ENCODE data around the gene TWF1. TPM values are rescaled to one million over a fixed set of nuclear protein-coding genes. Genes with fewer than 3 reads are reported as not detected.
A peak's percentile ranks its signal among the peaks of the same experiment; 100 is the strongest.
"Not testable (repeated sequence)": the region's sequence is repeated elsewhere in the genome, so short reads cannot be mapped to it uniquely, and the experiment has no call there.

TWF1 gene
- 10 to 100 TPM; 67.0 to 71.5 (median 70.0) TPM for polyA plus RNA-seq (ENCODE audit: insufficient read length in 3 of 3)
- long read RNA-seq, donor 1, transcript TWF1-201 (9 exons, 3,045 nt): major isoform, 26 of 28 reads
- long read RNA-seq, donor 1, partial matches to known transcripts: 0 of 28 reads
- long read RNA-seq, donor 1, other reads (novel, unspliced or antisense): 0 of 28 reads
- long read RNA-seq, donor 2, transcript TWF1-201 (9 exons, 3,045 nt): major isoform, 27 of 29 reads
- long read RNA-seq, donor 2, partial matches to known transcripts: 0 of 29 reads
- long read RNA-seq, donor 2, other reads (novel, unspliced or antisense): 0 of 29 reads
- long read RNA-seq, donor 3, transcript TWF1-201 (9 exons, 3,045 nt): major isoform, 21 of 22 reads
- long read RNA-seq, donor 3, partial matches to known transcripts: 0 of 22 reads
- long read RNA-seq, donor 3, other reads (novel, unspliced or antisense): 0 of 22 reads
- long read RNA-seq, donor 4, transcript TWF1-201 (9 exons, 3,045 nt): major isoform, 26 of 26 reads
- long read RNA-seq, donor 4, partial matches to known transcripts: 0 of 26 reads
- long read RNA-seq, donor 4, other reads (novel, unspliced or antisense): 0 of 26 reads
- long read RNA-seq, donor 5, transcript TWF1-201 (9 exons, 3,045 nt): major isoform, 16 of 17 reads
- long read RNA-seq, donor 5, partial matches to known transcripts: 0 of 17 reads
- long read RNA-seq, donor 5, other reads (novel, unspliced or antisense): 0 of 17 reads
- long read RNA-seq, donor 6, transcript TWF1-201 (9 exons, 3,045 nt): major isoform, 21 of 22 reads
- long read RNA-seq, donor 6, partial matches to known transcripts: 0 of 22 reads
- long read RNA-seq, donor 6, other reads (novel, unspliced or antisense): 0 of 22 reads
- long read RNA-seq, donor 7, transcript TWF1-201 (9 exons, 3,045 nt): major isoform, 39 of 39 reads
- long read RNA-seq, donor 7, partial matches to known transcripts: 0 of 39 reads
- long read RNA-seq, donor 7, other reads (novel, unspliced or antisense): 0 of 39 reads
- long read RNA-seq, donor 8, transcript TWF1-201 (9 exons, 3,045 nt): major isoform, 8 of 8 reads
- long read RNA-seq, donor 8, partial matches to known transcripts: 0 of 8 reads
- long read RNA-seq, donor 8, other reads (novel, unspliced or antisense): 0 of 8 reads
- long read RNA-seq, donor 9, transcript TWF1-201 (9 exons, 3,045 nt): major isoform, 24 of 26 reads
- long read RNA-seq, donor 9, partial matches to known transcripts: 0 of 26 reads
- long read RNA-seq, donor 9, other reads (novel, unspliced or antisense): 0 of 26 reads
- long read RNA-seq, donor 10, transcript TWF1-201 (9 exons, 3,045 nt): major isoform, 24 of 27 reads
- long read RNA-seq, donor 10, partial matches to known transcripts: 0 of 27 reads
- long read RNA-seq, donor 10, other reads (novel, unspliced or antisense): 0 of 27 reads
- long read RNA-seq, donor 11, transcript TWF1-201 (9 exons, 3,045 nt): major isoform, 23 of 25 reads
- long read RNA-seq, donor 11, partial matches to known transcripts: 0 of 25 reads
- long read RNA-seq, donor 11, other reads (novel, unspliced or antisense): 0 of 25 reads
- long read RNA-seq, donor 12, transcript TWF1-201 (9 exons, 3,045 nt): major isoform, 28 of 29 reads
- long read RNA-seq, donor 12, partial matches to known transcripts: 0 of 29 reads
- long read RNA-seq, donor 12, other reads (novel, unspliced or antisense): 0 of 29 reads
- long read RNA-seq, donor 13, transcript TWF1-201 (9 exons, 3,045 nt): major isoform, 11 of 12 reads
- long read RNA-seq, donor 13, partial matches to known transcripts: 0 of 12 reads
- long read RNA-seq, donor 13, other reads (novel, unspliced or antisense): 0 of 12 reads
- long read RNA-seq, donor 14: 0 reads
- long read RNA-seq, donor 15, transcript TWF1-201 (9 exons, 3,045 nt): major isoform, 28 of 29 reads
- long read RNA-seq, donor 15, partial matches to known transcripts: 0 of 29 reads
- long read RNA-seq, donor 15, other reads (novel, unspliced or antisense): 0 of 29 reads
- long read RNA-seq, donor 16, transcript TWF1-201 (9 exons, 3,045 nt): major isoform, 29 of 32 reads
- long read RNA-seq, donor 16, partial matches to known transcripts: 0 of 32 reads
- long read RNA-seq, donor 16, other reads (novel, unspliced or antisense): 0 of 32 reads

DNA sequence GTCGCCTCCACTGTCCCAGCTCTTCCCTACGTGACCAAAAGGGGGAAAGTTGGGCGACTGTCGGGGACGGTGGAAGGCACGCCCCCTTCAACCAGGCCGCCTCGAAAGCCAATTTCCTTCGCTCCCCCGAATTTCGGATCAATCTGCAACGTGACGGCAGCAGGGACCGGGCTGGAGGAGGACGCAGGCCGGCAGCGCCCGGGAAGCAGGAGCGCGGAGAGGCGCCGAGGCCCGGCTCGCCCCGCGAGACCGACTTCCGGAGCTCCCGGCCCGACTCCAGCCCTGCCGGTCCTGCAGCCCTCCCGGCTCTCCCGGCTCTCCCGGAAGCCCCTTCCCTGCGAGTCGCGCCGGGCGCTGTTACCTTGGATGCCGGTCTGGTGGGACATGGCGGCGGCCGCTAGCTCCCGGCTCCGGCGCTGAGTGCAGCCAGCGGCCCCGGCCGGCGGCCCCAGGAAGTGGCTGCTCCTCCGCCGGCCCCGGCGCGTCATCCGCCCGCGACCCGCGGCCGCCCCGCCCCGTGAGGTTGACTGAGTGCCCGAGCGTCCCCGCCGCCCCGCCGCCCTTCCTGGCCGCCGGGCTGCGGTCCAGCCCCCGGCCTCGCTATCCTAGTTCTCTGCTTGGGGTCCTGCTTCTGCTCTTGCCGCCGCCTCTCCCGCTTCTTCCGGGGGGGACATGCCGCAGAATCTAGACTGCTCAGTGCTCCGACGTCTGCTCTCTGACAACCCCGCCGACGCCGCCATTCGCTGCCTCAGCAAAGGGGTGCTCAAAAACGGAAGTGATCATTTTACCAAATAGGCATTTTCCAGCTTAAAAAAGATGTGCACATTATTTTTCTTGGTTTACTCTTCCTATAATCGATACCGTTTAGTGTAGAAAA, at the start of gene TWF1:
TWF1 (minus strand) TSS at position 458 of the 877 bp plus-strand sequence; CDS start at position 386, 72 bp downstream.
- DNase-seq: peak; percentile 87

DNA sequence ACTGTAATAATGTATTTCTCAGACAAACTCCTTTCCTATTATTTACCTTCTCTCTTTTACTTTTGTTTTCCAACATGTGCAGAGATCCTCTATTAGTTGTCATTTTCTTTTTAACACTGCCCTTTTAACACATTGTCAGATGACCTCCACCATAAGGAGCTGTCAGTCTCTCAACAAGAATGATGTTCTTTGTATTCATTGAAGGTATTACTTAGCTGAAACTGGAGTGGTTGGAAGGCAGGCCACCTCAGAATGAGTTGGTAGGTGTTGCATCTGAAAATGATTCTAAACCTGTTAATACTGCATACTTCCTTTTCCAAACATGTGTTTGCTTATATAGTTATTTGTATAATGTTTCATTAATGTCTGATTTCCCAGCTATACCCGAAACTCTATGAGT, 46.6 kb upstream of the TWF1 start:
- no peak for DNase-seq

DNA sequence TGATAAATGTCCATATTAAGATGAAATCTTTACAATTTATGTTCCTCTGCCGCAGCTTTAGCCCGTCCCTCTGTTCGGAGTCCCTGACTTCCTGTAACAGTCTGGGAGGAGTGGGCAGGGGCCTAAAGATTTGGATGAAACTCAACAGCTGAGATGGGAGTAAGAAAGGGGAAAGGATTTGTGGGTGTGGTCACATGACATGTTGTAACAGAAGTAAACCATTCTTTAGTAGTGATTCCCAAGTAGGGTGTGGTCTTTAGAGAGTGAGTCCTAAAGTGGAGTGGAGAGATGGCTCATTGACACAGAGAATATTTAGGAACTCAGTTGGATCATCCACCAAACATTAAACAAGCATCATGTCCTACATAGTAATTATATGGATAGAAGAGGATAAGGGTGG, 42.7 kb upstream of the TWF1 start:
- no peak for DNase-seq

DNA sequence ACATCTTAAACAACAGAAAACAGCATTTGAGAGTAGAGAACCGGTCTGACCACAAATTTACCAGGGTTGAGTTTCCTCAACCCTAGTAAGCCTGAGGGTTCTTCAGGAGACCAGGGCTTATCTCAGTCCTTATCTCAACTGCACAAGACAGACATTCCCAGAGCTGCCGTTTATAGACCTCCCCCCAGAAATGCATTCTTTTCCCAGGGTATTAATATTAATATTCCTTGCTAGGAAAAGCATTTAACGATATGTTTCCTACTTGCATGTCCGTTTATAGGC, 42.0 kb upstream of the TWF1 start:
- no peak for DNase-seq

DNA sequence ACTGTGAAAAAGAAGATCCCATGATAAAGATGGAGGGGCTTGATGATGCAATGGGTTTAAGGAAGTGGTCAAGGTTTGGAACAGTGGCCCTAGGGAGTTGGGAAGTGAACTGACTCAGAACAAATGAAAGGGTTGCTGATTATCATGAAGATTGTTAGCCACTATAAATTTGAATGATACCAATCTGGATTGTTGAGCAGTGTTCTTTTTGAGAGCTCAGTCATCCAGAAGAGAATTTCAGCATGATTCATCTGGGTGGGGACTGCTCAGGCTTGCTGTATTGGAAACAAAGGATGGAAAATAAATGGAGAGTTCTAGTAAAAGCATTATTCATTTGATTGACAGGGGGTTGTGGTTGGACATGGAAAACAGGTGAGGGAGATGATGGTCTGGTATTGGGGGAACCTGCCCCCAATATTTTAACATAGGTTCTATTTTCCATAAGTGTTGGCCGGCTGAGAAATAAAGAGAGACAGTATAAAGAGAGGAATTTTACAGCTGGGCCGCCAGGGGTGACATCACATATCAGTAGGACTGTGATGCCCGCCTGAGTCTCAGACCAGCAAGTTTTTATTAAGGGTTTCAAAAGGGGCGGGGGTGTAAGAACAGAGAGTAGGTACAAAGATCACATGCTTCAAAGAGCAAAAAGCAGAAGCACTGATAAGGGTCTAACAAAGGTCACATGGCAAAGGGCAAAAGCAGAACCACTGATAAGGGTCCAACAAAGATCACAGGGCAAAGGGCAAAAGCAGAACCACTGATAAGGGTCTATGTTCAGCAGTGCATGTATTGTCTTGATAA, 41.5 kb upstream of the TWF1 start:
- not testable (repeated sequence) for DNase-seq

DNA sequence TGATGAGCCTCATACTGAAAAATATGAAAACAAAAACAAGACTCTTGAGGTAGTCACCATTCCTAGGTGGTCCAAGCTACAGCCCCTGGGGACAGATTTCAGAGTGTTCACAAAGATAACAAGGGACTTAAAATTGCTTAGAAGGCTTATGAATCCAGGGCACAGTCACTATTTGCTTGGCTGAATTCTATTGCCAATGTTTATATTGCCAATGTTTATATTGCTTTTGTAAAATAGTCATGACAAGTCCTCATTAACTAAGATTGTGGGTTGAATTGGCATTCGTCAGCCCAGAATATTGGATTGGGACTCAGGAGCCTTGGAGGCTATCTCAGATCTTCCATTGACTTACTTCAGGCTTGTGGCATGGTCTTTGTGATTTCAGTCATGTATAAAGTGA, 36.1 kb upstream of the TWF1 start:
- DNase-seq: no peak

DNA sequence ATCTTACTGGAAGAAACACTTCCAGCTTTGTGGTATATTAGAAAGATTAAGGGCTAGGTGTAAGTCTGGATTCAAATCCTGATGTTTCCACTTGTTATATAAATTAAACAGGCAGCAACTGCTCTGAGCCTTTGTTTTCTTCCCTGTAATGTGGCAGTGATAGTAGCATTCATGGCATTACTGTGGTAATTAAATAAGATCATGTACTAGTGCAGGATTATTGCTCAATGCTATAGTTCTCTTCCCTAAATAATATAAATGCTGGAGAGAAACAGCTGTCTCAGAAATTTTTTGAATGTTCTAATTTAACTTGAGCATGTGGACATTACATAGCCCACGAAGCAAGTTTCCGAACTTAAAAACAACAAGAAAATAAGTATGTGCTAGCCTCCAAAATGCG, 35.1 kb upstream of the TWF1 start:
- DNase-seq: no peak

DNA sequence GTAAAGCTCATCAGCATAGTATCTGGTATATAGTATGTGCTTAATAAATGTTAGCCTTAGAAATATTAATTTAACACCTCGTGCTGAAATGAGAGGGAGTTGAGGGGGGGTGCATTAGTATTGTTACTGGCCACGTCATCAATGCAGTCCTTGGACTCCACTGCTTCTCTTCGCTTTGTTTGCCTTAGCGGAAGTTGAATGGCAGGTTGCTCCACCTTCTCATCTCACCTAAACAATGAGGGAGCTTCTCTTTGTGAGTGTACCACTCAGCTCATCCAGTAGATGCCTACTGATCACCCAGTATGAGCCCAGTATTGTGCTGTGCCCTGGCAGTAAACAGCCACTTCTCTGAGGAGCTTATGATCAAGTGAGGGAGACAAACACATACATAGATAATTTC, 34.2 kb upstream of the TWF1 start:
- no peak for DNase-seq

DNA sequence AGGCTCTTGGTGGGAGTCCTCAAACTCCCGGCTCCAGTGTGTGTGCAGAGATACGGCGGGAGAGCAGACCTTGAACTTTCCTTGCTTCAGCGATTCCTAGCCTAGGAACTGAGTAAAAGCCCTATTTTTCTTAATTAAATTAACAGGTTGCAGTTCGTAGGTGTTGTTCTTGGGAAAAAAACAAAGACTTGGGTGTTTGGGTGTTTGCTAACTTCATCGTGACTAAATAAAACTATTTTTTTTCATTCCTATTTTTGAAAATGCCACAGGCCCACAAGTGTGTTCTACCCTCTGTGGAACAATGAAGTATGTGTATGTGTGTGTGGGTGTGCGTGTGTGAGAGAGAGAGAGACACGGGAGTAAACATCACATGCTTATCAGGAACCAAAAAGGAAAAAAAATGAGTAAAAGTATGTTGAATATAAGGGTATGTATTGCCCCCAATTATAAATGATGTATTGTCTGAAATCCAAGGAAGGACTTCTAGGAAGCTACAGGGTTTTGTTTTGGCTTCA, 30.4 kb upstream of the TWF1 start:
- DNase-seq: peak; percentile 42

DNA sequence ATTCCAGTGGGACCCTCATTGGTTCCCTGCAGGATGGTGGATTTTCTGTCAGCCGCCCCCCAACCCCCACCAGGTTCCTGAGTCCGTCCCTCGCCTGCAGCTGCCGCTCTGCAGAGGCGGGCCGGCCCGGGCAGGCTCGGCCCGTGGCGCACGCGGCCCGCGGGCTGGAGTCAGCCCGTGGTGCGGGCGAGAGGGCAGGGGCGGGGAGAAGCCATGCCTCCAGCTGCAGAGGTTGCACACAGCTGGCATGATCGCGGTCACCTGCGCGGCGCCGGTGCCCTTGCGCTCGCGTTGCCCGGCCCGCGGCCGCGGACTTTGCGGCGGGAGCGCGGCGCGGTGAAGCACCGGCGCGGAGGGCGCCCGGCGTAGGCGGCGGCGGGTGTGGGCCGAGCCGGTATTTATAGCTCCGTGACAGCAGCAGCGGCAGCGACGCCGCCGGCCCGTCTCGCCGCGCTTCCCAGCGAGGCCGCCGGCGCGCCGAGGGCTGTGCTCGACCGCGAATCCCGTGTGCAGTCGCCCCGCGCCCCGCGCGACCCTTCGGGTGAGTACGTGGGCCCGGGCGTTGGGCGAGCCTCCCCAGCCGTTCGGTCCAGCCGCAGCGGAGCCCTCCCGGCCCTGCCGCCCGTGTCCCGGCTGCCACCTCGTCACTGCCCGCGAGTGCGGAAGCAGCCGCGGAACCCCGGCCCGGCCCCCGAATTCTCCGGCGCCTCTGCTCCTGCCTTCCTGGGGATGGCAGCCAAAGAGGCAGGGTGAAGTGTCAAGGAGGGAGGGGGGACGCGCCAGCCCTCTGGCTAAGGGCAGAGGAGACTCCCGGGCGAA, 29.7 kb upstream of the TWF1 start, which contains the start of gene TMEM117:
TMEM117 (plus strand) TSS at position 426 of the 819 bp plus-strand sequence.
- DNase-seq: peak; percentile 62

DNA sequence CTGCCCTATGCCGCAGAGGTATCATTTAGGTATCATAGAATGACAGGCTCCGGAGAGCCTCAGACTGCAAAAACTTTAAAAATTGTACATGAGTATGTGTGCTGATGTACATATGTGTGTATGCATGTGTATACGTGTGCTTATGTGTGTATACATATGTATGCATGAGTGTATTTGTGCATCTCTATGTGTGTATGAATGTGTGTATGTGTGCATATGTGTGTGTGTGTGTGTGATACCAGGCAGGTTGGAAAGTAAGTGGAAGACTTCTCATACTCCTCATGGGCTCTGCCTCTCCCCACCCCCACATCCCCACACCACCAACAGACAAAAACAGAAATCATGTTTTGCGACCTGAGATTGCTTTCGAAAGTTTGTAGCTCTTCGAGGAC, 29.1 kb upstream of the TWF1 start:
- DNase-seq: peak; percentile 31

DNA sequence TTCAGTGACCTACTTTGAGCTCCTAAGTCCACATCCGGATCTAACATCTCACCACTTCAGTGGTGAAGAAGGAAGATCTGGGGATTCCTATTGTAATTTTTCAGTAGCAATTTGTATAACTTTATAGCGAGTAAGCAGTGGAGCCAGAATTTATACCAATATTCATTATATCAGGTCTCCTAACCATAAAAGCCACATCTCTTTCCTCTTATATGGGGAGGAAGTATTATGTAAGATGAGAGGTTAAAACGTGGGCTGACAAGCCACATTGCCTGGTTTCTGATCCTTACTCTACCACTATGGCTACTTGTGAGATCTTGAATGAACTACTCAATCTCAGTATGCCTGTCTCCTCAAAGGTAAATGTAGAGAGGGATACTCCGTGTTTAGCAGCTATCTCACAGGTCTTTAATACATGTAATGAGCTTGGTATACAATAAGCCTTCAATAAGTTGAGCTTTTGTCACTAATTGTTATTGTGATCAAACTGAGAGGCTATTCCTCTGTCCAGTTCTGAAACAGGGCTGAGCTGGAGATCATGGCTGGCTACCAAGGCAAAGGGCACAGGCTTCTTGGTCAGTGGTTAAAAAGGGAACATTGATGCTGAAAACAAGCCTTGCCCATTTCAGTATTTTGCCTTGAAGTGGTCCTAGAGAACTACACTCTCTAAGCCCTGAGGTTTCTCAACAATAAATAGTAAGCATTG, 26.5 kb upstream of the TWF1 start:
- no peak for DNase-seq

DNA sequence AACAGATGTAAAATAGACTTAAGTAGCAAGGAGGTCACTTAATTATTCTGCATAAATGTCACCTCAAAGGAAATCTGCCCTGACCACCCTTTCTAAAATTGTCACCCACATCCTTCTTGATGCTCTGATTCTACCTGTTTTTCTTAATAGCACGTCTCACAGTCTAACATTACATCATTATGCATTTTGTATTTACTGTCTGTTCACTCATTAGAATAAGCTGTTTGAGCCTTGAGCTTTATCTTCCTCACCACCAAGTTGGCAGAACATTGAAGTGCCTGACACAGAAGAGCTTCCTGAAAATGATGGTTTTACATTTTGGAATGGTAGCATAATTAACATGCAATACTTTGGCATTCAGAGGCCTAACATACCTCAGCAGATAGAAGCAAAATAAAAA, 21.0 kb upstream of the TWF1 start:
- no peak for DNase-seq

DNA sequence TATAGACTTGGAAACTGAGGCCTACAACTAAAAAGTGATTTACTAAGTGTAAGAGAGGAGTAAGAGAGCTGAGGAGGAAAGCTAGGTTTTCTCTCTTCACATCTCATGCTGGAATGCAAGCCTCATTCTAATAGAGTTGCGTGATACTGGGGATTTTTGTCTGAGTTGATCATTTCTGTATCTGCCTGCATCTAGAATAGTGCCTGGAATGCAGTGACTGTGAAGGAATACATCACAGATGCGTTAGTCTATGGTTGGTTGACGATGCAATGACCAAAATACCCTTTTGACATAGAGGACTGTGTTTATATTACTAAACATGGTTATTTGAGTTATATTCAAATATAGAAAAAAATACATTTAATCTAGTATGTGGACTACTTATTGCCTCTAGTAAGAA, 20.6 kb upstream of the TWF1 start:
- no peak for DNase-seq

DNA sequence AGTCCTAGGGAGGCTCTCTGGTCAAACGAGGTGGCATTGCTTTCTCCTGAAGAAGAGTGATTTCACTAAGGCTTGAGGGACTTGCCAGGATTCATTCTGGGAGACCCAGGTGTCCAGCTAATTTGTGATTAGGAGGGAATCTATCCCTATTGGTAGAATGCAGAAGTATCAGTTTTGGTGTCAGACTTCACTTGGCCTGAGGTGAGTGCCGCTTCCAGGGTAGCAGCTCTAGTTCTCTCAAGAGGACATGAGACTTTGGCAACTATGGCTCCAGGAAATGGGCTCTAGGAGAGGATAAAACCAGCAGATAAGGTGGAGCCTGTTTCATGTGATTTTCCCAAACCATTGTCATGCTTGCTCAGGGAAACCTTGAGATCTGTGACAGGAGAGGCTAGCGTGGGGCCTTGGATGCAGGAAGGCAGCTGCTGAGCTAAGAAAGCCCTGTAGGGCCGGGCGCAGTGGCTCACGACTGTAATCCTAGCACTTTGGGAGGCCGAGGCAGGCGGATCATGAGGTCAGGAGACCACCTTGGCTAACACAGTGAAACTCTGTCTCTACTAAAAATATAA, 18.2 kb upstream of the TWF1 start:
- DNase-seq: no peak

DNA sequence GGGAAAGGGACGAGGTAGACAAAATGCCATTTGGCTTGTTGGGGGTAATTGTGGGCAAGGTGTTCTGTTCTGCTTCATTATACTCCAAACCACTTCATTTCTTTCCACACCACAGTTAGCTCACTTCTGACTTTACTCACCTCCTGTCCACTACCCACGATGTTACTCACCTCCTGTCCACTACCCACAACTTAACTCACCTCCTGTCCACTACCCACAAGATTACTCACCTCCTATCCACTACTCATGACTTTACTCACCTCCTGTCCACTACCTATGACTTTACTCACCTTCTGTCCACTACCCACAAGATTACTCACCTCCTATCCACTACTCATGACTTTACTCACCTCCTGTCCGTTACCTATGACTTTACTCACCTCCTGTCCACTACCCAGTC, 10.1 kb upstream of the TWF1 start:
- no peak for DNase-seq
